Breast epithelium (tissue), 4 donors: ENCODE measurements around the gene FDCSP. TPM values are rescaled to one million over a fixed set of nuclear protein-coding genes. Genes with fewer than 3 reads are reported as not detected.
"Not testable (repeated sequence)": the region's sequence is repeated elsewhere in the genome, so short reads cannot be mapped to it uniquely, and the experiment has no call there.

Experiments
- DNase-seq, 2 donors: peaks; one replicate each; pipeline ENCODE4 v3.0.0-alpha.2; 2019; ENCODE audit warnings: low spot score in 2 of 2
- H3K27ac ChIP-seq, 2 donors: fragments of 200-600 bp; sonication (generic) in 1 of 2; one replicate each; pipeline ENCODE4 v1.5.1; 2016 to 2019; ENCODE audit warnings: mild to moderate bottlenecking in 1 of 2
- H3K27me3 ChIP-seq, 2 donors: fragments of 200-600 bp; sonication (generic) in 1 of 2; one replicate each; pipeline versions ENCODE4 v1.5.1 to v1.6.0; 2017 to 2019; ENCODE audit warnings: control low read depth in 1 of 2, mild to moderate bottlenecking in 1 of 2
- H3K36me3 ChIP-seq: fragments of 200-600 bp; one replicate; pipeline ENCODE4 v1.5.1; 2019
- H3K4me1 ChIP-seq, 2 donors: fragments of 200-600 bp; sonication (generic); one replicate each; pipeline ENCODE4 v1.5.1; 2016 to 2019; ENCODE audit warnings: control low read depth in 1 of 2
- H3K4me3 ChIP-seq, 3 donors: fragments of 200-600 bp; sonication (generic); 1 replicate in 2 of 3; 2 replicates in 1 of 3; pipeline ENCODE4 v1.5.1; 2016 to 2019; ENCODE audit warnings: mild to moderate bottlenecking in 3 of 3, moderate library complexity in 2 of 3
- H3K9me3 ChIP-seq, 2 donors: fragments of 200-600 bp; sonication (generic) in 1 of 2; one replicate each; pipeline ENCODE4 v1.5.1; 2016 to 2019; ENCODE audit warnings: control low read depth in 1 of 2
- CTCF ChIP-seq, 3 donors: fragments of 450-650 bp; IDR thresholded peaks; one replicate each; pipeline ENCODE4 v1.5.1; 2016 to 2017; ENCODE audit warnings: antibody characterized with exemption in 3 of 3, mild to moderate bottlenecking in 3 of 3, moderate library complexity in 3 of 3
- POLR2A ChIP-seq: fragments of 450-650 bp; IDR thresholded peaks from one replicate; pipeline ENCODE4 v1.6.1; 2016; ENCODE audit warnings: antibody characterized with exemption, mild to moderate bottlenecking, moderate library complexity
- POLR2AphosphoS5 ChIP-seq, 3 donors: sonication (generic); formaldehyde crosslinking; IDR thresholded peaks; one replicate each; pipeline ENCODE4 v1.6.1; 2017; ENCODE audit warnings: antibody characterized with exemption in 3 of 3
- intact Hi-C: fragments of 100-400 bp; cut with DNase I; formaldehyde crosslinking; loops from one replicate; pipeline ENCODE4 v1.15.1; 2023; ENCODE audit warnings: low total_unique reads
- total RNA-seq, 3 donors: library from RNA; depleted of rRNA; stranded (reverse); fragments of >200 nt; gene quantifications; one replicate each; pipeline ENCODE4 v1.1.0, GENCODE V29; 2016

The FDCSP gene
- total RNA-seq, 3 donors from 2014 or later, result 13.4 to 78.2 TPM; not detected in 1

- Histone ChIP-seq H3K36me3 (no peaks in the 10 kb centered on the region), H3K27ac (no peak overlapping the region), H3K9me3 (no peaks in the 10 kb centered on the region), H3K4me3 (no peak overlapping the region), H3K4me1 (no peaks in the 10 kb centered on the region), H3K27me3 (no peaks in the 10 kb centered on the region)
- no peak for TF ChIP-seq POLR2A
- no peak for TF ChIP-seq POLR2AphosphoS5 (IDR thresholded peaks at IDR 0.05)
- no peak for TF ChIP-seq CTCF (IDR thresholded peaks at IDR 0.05)
- intact Hi-C loops, result no loop called here
- DNase-seq, result no peak
Observed at GRCh38 chr4:70239884-70240591, 14.1 kb downstream of the FDCSP start.

GRCh38 chr4:70242297-70242696 is 16.4 kb downstream of the FDCSP start, which contains the start of gene CSN3:
Gene CSN3 (plus strand): TSS chr4:70242597. CDS start chr4:70244820, 2,223 bp downstream.
- H3K4me1 ChIP-seq, H3K9me3 ChIP-seq, H3K36me3 ChIP-seq, H3K27ac ChIP-seq, H3K4me3 ChIP-seq, H3K27me3 ChIP-seq, DNase-seq, intact Hi-C loops: not testable (repeated sequence)

GRCh38 chr4:70243091-70243490 is 17.2 kb downstream of the FDCSP start:
- Histone ChIP-seq H3K4me1 (no peaks in the 10 kb centered on the region), H3K27ac (no peak overlapping the region), H3K9me3 (no peaks in the 10 kb centered on the region), H3K36me3 (no peaks in the 10 kb centered on the region), H3K4me3 (no peak overlapping the region), H3K27me3 (no peaks in the 10 kb centered on the region)
- no peak for DNase-seq
- intact Hi-C loops, result no loop called here
- TF ChIP-seq CTCF (IDR thresholded peaks at IDR 0.05), result no peak
- TF ChIP-seq POLR2A, result no peak
- no peak for TF ChIP-seq POLR2AphosphoS5 (IDR thresholded peaks at IDR 0.05)

- TF ChIP-seq POLR2A, result no peak
- no peak for TF ChIP-seq CTCF (IDR thresholded peaks at IDR 0.05)
- TF ChIP-seq POLR2AphosphoS5 (IDR thresholded peaks at IDR 0.05), result no peak
Observed at GRCh38 chr4:70251250-70251944, 25.5 kb downstream of the FDCSP start.

GRCh38 chr4:70251945-70252277 is 26.0 kb downstream of the FDCSP start:
- Histone ChIP-seq H3K27ac (no peak overlapping the region), H3K9me3 (no peaks in the 10 kb centered on the region), H3K4me1 (no peaks in the 10 kb centered on the region), H3K27me3 (no peaks in the 10 kb centered on the region), H3K36me3 (no peaks in the 10 kb centered on the region), H3K4me3 (no peak overlapping the region)
- TF ChIP-seq CTCF (IDR thresholded peaks at IDR 0.05), result no peak
- DNase-seq, result no peak
- intact Hi-C loops, result no loop called here

More at GRCh38 chr4:70251250-70251944, 25.5 kb downstream of the FDCSP start:
- H3K9me3 ChIP-seq, result no peaks in the 10 kb centered on the region
- H3K4me3 ChIP-seq, result no peak overlapping the region
- intact Hi-C loops, result no loop called here
- H3K27ac ChIP-seq, result no peak overlapping the region
- no peaks in the 10 kb centered on the region for H3K36me3 ChIP-seq
- no peak for DNase-seq
- no peaks in the 10 kb centered on the region for H3K4me1 ChIP-seq
- no peaks in the 10 kb centered on the region for H3K27me3 ChIP-seq
